GM23248 (cell line): ENCODE measurements around the gene CROCC.

Source experiments
- EZH2 ChIP-seq: fragments of 200-600 bp; sonication (generic); IDR thresholded peaks from 2 replicates; pipeline ENCODE4 v1.6.1; 2018; ENCODE audit warnings: antibody characterized with exemption, mild to moderate bottlenecking; ENCODE audit not compliant: insufficient read depth, poor library complexity, severe bottlenecking
- EZH2phosphoT487 ChIP-seq: fragments of 200-600 bp; sonication (generic); IDR thresholded peaks from 2 replicates; pipeline ENCODE4 v1.6.1; 2018; ENCODE audit warnings: antibody characterized with exemption, moderate library complexity, mild to moderate bottlenecking, low read depth; ENCODE audit not compliant: insufficient read depth

- TF ChIP-seq EZH2 (no peak), EZH2phosphoT487 (no peak)
Observed at GRCh38 chr1:16946646-16947045, 24.9 kb downstream of the CROCC start.
